Stimulated activated CD8-positive, alpha-beta memory T cell treated with anti-CD3 and anti-CD28 coated beads, Interleukin-2, amount 100 ng/mL, for 1 hour (primary cell): ENCODE data around the gene SNX17.

Experiments
- DNase-seq, 2 donors: peaks; one replicate each; pipeline ENCODE4 v3.0.0-alpha.2; 2020; ENCODE audit warnings: low read depth in 2 of 2

The SNX17 gene

GRCh38 chr2:27363933-27364332 lies 6.5 kb upstream of the SNX17 start:
- no peak for DNase-seq

- DNase-seq: no peak
These were observed 868 bp upstream of the SNX17 start for GRCh38 chr2:27369471-27370025.

- DNase-seq: no peak
These were observed 602 bp downstream of the SNX17 start for GRCh38 chr2:27370816-27371620.

- no peak for DNase-seq
These were observed 2.5 kb downstream of the SNX17 start for GRCh38 chr2:27372937-27373336.

GRCh38 chr2:27373567-27373966 lies 3.2 kb downstream of the SNX17 start:
- no peak for DNase-seq

- no peak for DNase-seq
These were observed 5.2 kb downstream of the SNX17 start for GRCh38 chr2:27375513-27376099.

- no peak for DNase-seq
These were observed 5.9 kb downstream of the SNX17 start for GRCh38 chr2:27376151-27376865.

GRCh38 chr2:27376866-27377617 lies 6.6 kb downstream of the SNX17 start:
- DNase-seq: no peak

- no peak for DNase-seq
These were observed 7.2 kb downstream of the SNX17 start for GRCh38 chr2:27377618-27378095.

GRCh38 chr2:27378096-27378808 lies 7.8 kb downstream of the SNX17 start:
- no peak for DNase-seq

- no peak for DNase-seq
These were observed 8.4 kb downstream of the SNX17 start for GRCh38 chr2:27378809-27379290.

GRCh38 chr2:27379383-27379835 lies 9.0 kb downstream of the SNX17 start:
- DNase-seq: no peak

- no peak for DNase-seq
These were observed 9.6 kb downstream of the SNX17 start for GRCh38 chr2:27379836-27380625.

- DNase-seq: peak; percentile 76 to 78
These were observed 10.5 kb downstream of the SNX17 start, which contains the start of gene ZNF513 for GRCh38 chr2:27380626-27381545. ZNF513 (minus strand) TSS chr2:27380734; CDS start chr2:27380526, 208 bp downstream.

GRCh38 chr2:27381577-27382181 lies 11.3 kb downstream of the SNX17 start:
- DNase-seq: no peak

GRCh38 chr2:27390822-27391679 lies 20.6 kb downstream of the SNX17 start:
- DNase-seq: no peak

- no peak for DNase-seq
These were observed 22.8 kb downstream of the SNX17 start for GRCh38 chr2:27393225-27393624.
